Measurements from ENCODE around the gene EDNRA.

DNA sequence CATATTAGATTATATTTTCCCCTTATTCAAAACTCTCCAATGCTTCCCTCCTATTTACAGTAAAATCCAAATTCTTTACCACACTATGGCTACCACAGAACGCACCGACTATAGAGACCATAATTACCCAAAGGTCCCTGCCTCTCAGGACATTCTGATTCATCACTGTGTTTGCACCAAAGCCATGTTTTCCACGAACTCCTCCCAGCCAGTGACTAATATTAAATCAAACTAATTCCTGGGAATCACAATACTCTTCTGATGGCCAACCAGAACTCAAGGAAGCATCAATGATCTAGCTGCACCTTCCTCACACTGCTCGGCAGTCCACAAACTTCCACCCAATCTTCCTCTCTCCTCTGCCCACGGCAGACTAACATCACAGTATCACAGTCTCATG is 24.2 kb upstream of the EDNRA start:
- TF ChIP-seq, protein P1, sequence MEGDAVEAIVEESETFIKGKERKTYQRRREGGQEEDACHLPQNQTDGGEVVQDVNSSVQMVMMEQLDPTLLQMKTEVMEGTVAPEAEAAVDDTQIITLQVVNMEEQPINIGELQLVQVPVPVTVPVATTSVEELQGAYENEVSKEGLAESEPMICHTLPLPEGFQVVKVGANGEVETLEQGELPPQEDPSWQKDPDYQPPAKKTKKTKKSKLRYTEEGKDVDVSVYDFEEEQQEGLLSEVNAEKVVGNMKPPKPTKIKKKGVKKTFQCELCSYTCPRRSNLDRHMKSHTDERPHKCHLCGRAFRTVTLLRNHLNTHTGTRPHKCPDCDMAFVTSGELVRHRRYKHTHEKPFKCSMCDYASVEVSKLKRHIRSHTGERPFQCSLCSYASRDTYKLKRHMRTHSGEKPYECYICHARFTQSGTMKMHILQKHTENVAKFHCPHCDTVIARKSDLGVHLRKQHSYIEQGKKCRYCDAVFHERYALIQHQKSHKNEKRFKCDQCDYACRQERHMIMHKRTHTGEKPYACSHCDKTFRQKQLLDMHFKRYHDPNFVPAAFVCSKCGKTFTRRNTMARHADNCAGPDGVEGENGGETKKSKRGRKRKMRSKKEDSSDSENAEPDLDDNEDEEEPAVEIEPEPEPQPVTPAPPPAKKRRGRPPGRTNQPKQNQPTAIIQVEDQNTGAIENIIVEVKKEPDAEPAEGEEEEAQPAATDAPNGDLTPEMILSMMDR (IDR thresholded peaks at IDR 0.05; ENCODE audit: extremely low read depth in 1 of 2, insufficient read depth in 1 of 2, low read depth in 1 of 2, low read length in 2 of 2) = no peak
- TF ChIP-seq POLR2A (IDR thresholded peaks at IDR 0.05; ENCODE audit: low read depth, low read length) (no peak), FOS (IDR thresholded peaks at IDR 0.05; ENCODE audit: borderline replicate concordance, insufficient read depth, low read length) (no peak), EZH2 (IDR thresholded peaks at IDR 0.05; ENCODE audit: borderline replicate concordance, low read depth, low read length, severe bottlenecking) (no peak)
